Measurements from ENCODE around the gene CAMK1D. TPM values are rescaled to one million over a fixed set of nuclear protein-coding genes. Genes with fewer than 3 reads are reported as not detected.
"Not testable (repeated sequence)": the region's sequence is repeated elsewhere in the genome, so short reads cannot be mapped to it uniquely, and the experiment has no call there.

CAMK1D gene
- polyA plus RNA-seq, 12 donors, result 1.6 to 16.1 (median 3.5) TPM; not detected in 1

GRCh38 chr10:12697764-12698163 is 348.4 kb downstream of the CAMK1D start:
- DNase-seq, result no peak

DNA sequence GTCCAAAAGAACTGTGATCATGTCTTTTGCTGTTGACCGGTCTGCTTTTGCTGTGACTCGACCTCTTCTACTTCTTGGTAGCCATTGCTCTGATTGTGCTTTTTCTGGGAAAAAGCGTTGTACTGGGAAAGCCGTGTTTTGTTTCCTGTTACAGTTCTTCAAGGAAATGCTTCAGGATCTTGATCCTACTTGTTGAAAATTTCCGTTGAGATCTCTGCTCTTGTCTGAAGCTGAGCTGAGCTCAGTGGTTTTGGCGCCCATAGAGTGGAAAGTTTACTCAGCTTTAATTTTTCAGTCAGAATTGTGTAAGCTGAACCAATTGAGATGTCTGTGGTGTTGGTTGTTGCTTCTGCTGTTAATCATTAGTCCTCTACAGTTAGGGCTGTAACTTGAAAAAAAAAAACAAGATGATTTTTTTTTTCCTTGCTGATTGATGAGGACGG is 349.9 kb downstream of the CAMK1D start:
- peak; percentile 36 for DNase-seq

DNA sequence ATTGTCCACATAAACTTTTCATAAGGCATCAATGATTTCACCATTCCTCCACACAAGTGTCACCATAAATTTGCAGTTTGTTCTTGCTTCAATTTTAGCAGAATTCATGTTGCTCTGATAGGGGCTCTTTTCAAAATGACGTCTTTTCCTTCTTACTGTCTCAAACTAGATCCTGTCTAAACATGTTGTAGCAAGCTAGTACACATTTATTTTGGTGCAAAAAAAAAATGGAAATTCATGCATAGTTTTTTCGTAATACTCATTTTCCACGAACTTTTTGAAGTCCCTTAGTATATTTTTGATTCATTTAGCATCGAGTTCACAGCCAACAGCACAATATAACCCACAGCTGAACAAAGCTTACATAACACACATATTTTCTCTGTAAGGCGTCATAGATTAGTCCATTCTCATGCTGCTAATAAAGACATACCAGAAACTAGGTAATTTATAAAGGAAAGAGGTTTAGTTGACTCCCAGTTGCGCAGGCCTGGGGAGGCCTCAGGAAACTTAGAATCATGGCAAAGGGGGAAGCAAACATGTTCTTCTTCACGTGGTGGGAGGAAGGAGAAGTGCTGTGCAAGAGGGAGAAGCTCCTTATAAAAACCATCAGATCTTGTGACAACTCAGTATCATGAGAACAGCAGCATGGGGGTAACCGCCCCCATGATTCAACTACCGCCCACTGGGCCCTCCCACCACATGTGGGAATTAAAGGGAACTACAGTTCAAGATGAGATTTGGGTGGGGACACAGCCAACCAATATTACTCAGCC is 350.6 kb downstream of the CAMK1D start:
- DNase-seq, result no peak

- DNase-seq, result no peak
Measured at GRCh38 chr10:12700557-12700874, 351.2 kb downstream of the CAMK1D start.

DNA sequence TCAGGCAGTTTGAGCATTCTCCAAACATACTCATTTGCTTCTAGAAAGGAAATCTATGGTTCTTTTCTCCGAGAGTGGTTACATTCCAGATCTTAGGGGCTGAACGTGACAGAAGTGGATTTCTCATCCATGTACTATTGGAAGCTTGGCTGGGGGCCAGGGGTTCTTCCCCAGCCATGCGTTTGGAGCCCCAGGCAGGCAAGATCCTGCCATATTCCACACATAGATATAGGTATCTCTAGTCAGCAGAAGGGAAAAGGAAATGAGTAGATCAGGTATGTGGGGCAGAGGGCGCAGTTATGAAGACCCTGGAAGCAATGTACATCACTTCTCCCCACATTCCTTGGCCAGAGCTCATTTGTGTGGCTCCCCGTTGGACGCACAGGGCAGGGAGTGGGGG is 352.3 kb downstream of the CAMK1D start:
- no peak for DNase-seq

- no peak for DNase-seq
Measured at GRCh38 chr10:12702215-12702770, 352.9 kb downstream of the CAMK1D start.

GRCh38 chr10:12703126-12703525 is 353.8 kb downstream of the CAMK1D start:
- DNase-seq, result no peak

DNA sequence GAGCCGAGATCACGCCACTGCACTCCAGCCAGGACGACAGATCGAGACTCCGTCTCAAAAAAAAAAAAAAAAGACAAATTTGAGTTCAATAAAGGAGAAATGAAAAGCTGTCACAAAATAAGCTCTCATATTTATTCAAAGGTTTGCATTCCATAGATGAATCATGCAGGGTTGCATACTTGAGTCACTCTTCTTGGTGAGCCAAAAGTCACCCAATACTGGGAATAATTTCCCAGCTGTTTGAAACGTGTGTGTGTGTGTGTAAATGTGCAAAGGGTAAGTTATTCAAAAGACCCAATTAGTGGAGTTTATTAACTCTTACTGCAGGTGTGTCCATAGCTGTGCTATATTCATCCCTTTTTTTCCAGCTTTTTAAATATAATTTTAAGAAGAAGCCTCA is 354.5 kb downstream of the CAMK1D start:
- DNase-seq, result no peak

GRCh38 chr10:12704488-12704887 is 355.1 kb downstream of the CAMK1D start:
- no peak for DNase-seq

GRCh38 chr10:12705943-12706342 is 356.6 kb downstream of the CAMK1D start:
- DNase-seq, result no peak

DNA sequence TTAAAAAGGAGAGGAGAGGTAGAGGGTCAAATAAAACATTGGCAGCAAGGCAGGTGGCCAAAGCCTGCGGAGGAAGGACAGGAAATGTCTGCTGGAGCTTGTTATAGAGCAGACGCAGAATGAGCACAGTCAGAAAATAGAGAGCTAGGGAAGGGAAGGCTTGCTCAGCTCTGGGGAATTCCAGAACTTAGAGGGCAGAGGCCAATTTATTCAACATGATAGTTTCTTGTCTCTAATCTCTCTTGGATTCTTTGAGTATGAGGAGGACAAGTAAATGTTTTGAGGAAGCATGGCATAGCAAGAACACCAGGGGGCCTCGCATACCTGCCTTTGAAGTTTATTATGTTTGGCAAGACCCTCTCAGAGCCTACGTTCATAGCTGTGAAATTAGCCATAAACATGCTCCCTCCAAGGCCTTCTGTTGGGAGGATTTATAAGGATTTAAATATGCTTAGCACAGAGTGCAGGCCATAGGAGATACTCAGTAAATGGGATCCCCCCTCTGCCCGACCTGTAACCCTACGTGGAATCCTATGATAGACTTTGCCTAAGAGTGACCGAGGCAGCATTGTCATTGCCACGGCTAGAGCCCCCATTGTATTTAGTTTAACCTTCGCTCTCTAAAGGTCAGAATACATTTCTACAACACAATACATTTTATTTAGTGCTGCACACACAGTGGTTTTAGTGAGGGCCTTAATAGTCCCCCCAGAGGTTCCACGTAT is 358.3 kb downstream of the CAMK1D start:
- peak; percentile 54 for DNase-seq

- no peak for DNase-seq
Measured at GRCh38 chr10:12709000-12709401, 359.7 kb downstream of the CAMK1D start.

- no peak for DNase-seq
Measured at GRCh38 chr10:12709521-12709963, 360.2 kb downstream of the CAMK1D start.

DNA sequence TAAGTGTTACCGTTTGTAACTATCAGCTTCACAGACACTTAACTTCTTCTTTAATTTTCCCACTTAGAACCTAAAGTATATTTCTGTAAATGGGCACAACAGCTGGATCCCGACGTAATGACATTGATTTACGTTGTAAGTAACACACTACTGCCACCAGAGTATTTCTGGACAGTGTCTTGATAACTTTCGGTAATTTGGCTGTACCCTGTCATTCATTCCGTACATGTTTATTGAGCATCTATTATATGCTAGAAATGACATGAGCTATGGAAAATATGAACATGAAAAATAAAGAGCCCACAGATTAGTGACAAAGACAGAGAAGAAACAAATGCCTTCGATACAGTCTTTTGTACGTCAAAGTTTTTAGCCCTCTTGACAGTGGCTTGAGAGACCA is 360.8 kb downstream of the CAMK1D start:
- no peak for DNase-seq

DNA sequence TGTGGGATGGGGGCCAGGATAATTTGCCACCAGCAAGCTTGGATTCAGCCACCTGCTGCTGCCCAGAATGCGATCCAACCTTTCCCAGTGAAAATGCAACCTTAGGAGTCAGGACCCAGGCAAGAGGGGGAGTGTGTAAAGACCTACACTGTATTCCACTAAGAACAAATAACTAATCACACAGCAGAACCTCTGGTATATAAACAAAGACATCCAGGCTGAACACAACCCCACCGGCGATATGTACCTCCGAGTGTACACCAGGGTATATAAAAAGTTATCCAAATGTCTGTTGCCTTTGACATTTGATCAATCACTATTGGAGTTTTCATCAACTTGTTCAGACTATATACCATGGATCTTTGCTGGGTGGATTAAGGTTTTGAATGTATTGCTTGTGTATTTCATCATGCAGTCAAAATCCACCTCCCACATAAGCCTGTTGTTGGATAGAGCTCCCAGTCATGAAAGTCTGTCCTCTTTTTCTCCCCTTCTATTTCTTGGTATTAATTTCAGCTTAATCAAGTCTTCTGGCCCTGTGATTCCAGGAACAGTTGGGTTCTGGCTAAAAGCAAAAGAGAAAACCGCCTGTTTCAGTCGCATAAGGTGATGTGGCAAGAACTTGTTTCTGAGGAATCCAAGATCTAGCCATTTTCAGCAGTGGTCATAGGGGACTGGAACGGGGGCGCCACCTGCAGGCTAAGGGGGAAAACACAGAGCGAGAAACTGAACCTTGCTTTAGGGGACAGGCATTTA is 361.4 kb downstream of the CAMK1D start:
- peak; percentile 82 for DNase-seq

- no peak for DNase-seq
Measured at GRCh38 chr10:12711350-12711708, 362.0 kb downstream of the CAMK1D start.

- no peak for DNase-seq
Measured at GRCh38 chr10:12712293-12712983, 363.1 kb downstream of the CAMK1D start.

GRCh38 chr10:12712984-12713316 is 363.6 kb downstream of the CAMK1D start:
- not testable (repeated sequence) for DNase-seq

DNA sequence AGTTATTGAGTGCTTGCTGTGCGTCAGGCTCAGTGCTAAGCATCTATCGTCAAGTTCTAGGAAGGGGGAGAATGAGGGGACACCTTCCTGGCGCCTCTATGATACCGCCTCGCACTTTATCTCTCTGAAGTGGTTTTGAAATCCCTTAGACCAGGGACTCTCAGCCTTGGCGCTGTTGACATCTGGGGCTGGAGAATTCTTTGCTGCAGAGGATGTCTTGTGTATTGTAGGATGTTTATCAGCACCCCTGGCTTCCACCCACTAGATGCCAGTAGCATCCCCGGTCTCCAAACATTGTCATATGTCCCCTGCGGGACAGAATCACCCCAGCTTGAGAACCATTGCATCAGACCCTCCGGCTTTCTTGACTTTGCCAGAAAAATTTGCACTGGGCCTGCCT is 366.7 kb downstream of the CAMK1D start:
- DNase-seq, result no peak

GRCh38 chr10:12717981-12718707 is 368.8 kb downstream of the CAMK1D start:
- no peak for DNase-seq

GRCh38 chr10:12719365-12719764 is 370.0 kb downstream of the CAMK1D start:
- no peak for DNase-seq
